ENCODE measurements around the gene KIRREL2. TPM values are rescaled to one million over a fixed set of nuclear protein-coding genes. Genes with fewer than 3 reads are reported as not detected.

The KIRREL2 gene
- total and polyA plus RNA-seq, 2 of the 8 experiments (the other 6 are each of a cell fraction or from before 2014, with no cell fraction given), result 2.4 to 4.6 TPM

DNA sequence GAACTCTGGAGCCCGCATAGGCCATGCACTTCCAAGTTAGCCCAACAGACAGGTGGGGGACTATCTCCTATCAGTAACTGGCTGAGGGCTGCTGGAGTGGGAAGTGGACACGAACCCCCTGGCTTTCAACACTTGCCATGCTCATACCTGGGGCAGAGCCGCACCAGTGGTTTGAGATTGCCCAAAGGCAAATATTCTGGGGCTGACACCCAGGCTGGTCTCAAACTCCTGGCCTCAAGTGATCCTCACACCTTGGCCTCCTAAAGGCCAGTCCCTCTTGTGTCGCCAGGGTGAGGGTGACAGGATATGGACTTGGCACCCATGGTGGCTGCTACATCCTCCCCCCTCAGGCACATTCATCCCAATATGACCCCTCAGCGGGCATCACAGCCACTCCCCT lies 30.5 kb downstream of the KIRREL2 start:
- Histone ChIP-seq H3K18ac (ENCODE audit: extremely low read depth, low read length) (no peak overlapping the region), H4K20me1 (replicated peaks in 1 of 2; ENCODE audit: control insufficient read depth in 1 of 2, insufficient read depth in 2 of 2, low read length in 2 of 2) (peaks cover 0 to 6% of the 10 kb centered on the region in 2 experiments), H2BK12ac (ENCODE audit: low read depth, low read length) (no peak overlapping the region), H3K27me3 (replicated peaks in 1 of 4; ENCODE audit: control insufficient read depth in 3 of 4, extremely low read depth in 1 of 4, insufficient read depth in 3 of 4, low read length in 3 of 4) (no peaks in the 10 kb centered on the region), H2BK120ac (replicated peaks; ENCODE audit: low read depth, low read length) (no peak overlapping the region), H2AK5ac (ENCODE audit: low read depth, low read length) (no peak overlapping the region), H2BK5ac (ENCODE audit: low read depth, low read length) (no peak overlapping the region), H3K56ac (replicated peaks; ENCODE audit: insufficient read length, low read depth, low read length) (no peak overlapping the region), H3K14ac (ENCODE audit: insufficient read length) (no peak overlapping the region), H2BK20ac (ENCODE audit: low read length) (no peak overlapping the region), H4K5ac (ENCODE audit: insufficient read length, low read depth, low read length) (no peak overlapping the region), H3K36me3 (ENCODE audit: control insufficient read depth in 2 of 4, insufficient read depth in 4 of 4, low read length in 3 of 4) (peaks cover 10 to 25% (median 20%) of the 10 kb centered on the region in 4 experiments), H3K9ac (replicated peaks in 1 of 4; ENCODE audit: extremely low read depth in 1 of 4, low read depth in 3 of 4, low read length in 3 of 4) (no peak overlapping the region), H4K8ac (ENCODE audit: extremely low read depth, insufficient read depth, low read length) (no peak overlapping the region), H2BK15ac (ENCODE audit: low read length) (no peak overlapping the region), H2AFZ (ENCODE audit: low read length) (no peak overlapping the region), H4K91ac (replicated peaks; ENCODE audit: insufficient read length, low read length) (no peak overlapping the region), H3K79me1 (ENCODE audit: low read depth, low read length) (no peaks in the 10 kb centered on the region), H3K23ac (ENCODE audit: insufficient read length) (no peak overlapping the region), H3K27ac (ENCODE audit: low read depth, low read length) (no peak overlapping the region), H3K79me2 (ENCODE audit: control insufficient read depth in 1 of 2, insufficient read depth in 2 of 2, low read length in 2 of 2) (no peaks in the 10 kb centered on the region), H3K4me3 (ENCODE audit: extremely low read depth in 1 of 4, insufficient read depth in 2 of 4, low read depth in 3 of 4, low read length in 4 of 4) (no peak overlapping the region), H3K4ac (replicated peaks; ENCODE audit: insufficient read length, low read depth, low read length) (no peak overlapping the region), H3K4me2 (ENCODE audit: insufficient read depth in 1 of 2, low read depth in 2 of 2, low read length in 2 of 2) (no peak overlapping the region), H3K4me1 (replicated peaks in 1 of 4; ENCODE audit: control insufficient read depth in 3 of 4, insufficient read depth in 4 of 4, low read length in 3 of 4) (no peaks in the 10 kb centered on the region), H3K23me2 (ENCODE audit: low read depth, low read length) (no peaks in the 10 kb centered on the region), H3K9me3 (ENCODE audit: insufficient read depth in 2 of 2, low read depth in 1 of 2, low read length in 1 of 2) (no peaks in the 10 kb centered on the region)
- 91% methylated on average over 5 of the region's 5 CpGs; no CpG with 5 or more reads in 1 of the 2 experiments for WGBS, 2 experiments (ENCODE audit: extremely low coverage in 1 of 2, insufficient coverage in 1 of 2, insufficient read length in 1 of 2, insufficient replicate concordance in 2 of 2, low coverage in 1 of 2, low lambda C conversion rate in 2 of 2, missing lambda C conversion rate in 1 of 2)
- ChIA-PET POLR2A (ENCODE audit: partially characterized antibody) (interaction anchor here (1.2 to 1.9 kb wide), 2 partner anchors 9 to 45 kb away, joined by 4 to 6 read pairs; no protein-coding TSS in a partner anchor), CTCF (ENCODE audit: partially characterized antibody) (interaction anchor here (1.0 to 1.8 kb wide), 4 partner anchors 21 to 66 kb away, joined by 3 to 5 read pairs (median 4); partner anchors contain the start of gene TYROBP)
- no peak for FAIRE-seq
- no peak for DNase-seq (ENCODE audit: low read depth in 1 of 2, low spot score in 2 of 2)
- TF ChIP-seq KDM5A (IDR thresholded peaks at IDR 0.05; ENCODE audit: low read length), result no peak
- TF ChIP-seq BACH1 (IDR thresholded peaks at IDR 0.05; ENCODE audit: low read length), result no peak
- no peak for TF ChIP-seq SAP30 (IDR thresholded peaks at IDR 0.05; ENCODE audit: insufficient read depth, insufficient replicate concordance, low read length)
- TF ChIP-seq BCL11A (IDR thresholded peaks at IDR 0.05; ENCODE audit: low read depth in 2 of 2, low read length in 2 of 2), result no peak
- TF ChIP-seq TBP (IDR thresholded peaks at IDR 0.05; ENCODE audit: low read depth, low read length), result no peak
- TF ChIP-seq SP4 (IDR thresholded peaks at IDR 0.05; ENCODE audit: low read length), result no peak
- no peak for TF ChIP-seq TAF7 (optimal IDR thresholded peaks at IDR 0.05; ENCODE audit: borderline replicate concordance, low read depth, low read length)

Measured in H1 (cell line).